H1 (cell line): ENCODE results near the gene TBX4. TPM values are rescaled to one million over a fixed set of nuclear protein-coding genes. Genes with fewer than 3 reads are reported as not detected.

Source experiments
- CTCF ChIA-PET: fragments of 300-600 bp; sonication (Branson Sonifier 250); formaldehyde crosslinking; loops from one replicate; lab custom pipeline; 2021; ENCODE audit not compliant: partially characterized antibody; lab: Charles Lee
- POLR2A ChIA-PET: fragments of 300-600 bp; sonication (Branson Sonifier 250); formaldehyde crosslinking; loops from one replicate; lab custom pipeline; 2021; ENCODE audit warnings: inconsistent platforms; ENCODE audit not compliant: partially characterized antibody; lab: Charles Lee
- DNase-seq, 2 experiments: peaks; one replicate each; pipeline versions ENCODE4 v3.0.0 to v3.0.0-alpha.2; 2010 to 2022; ENCODE audit warnings: low spot score in 2 of 2, low read depth in 1 of 2, mixed read lengths in 1 of 2
- FAIRE-seq: peaks from 2 replicates; lab custom pipeline; 2011; peaks lifted over from hg19 to GRCh38; lab: Jason Lieb, UNC
- H2AFZ ChIP-seq: 2 replicates; pipeline ENCODE4 v1.8.1; 2012; ENCODE audit warnings: low read length, inconsistent platforms
- H2AK5ac ChIP-seq: 2 replicates; pipeline ENCODE4 v1.6.1; 2013; ENCODE audit warnings: low read depth, low read length
- H2BK120ac ChIP-seq: replicated peaks from 2 replicates; pipeline ENCODE3; 2013; ENCODE audit warnings: low read depth, low read length, inconsistent platforms
- H2BK12ac ChIP-seq: 2 replicates; pipeline ENCODE4 v1.6.1; 2013; ENCODE audit warnings: low read depth, low read length
- H2BK15ac ChIP-seq: 2 replicates; pipeline ENCODE4 v1.6.1; 2013; ENCODE audit warnings: low read length
- H2BK20ac ChIP-seq: 2 replicates; pipeline ENCODE4 v1.6.1; 2013; ENCODE audit warnings: low read length
- H2BK5ac ChIP-seq: 2 replicates; pipeline ENCODE4 v1.6.1; 2013; ENCODE audit warnings: low read depth, low read length
- H3K14ac ChIP-seq: 2 replicates; pipeline ENCODE4 v1.6.1; 2013; ENCODE audit warnings: inconsistent platforms; ENCODE audit not compliant: insufficient read length
- H3K18ac ChIP-seq: 2 replicates; pipeline ENCODE4 v1.6.1; 2013; ENCODE audit warnings: low read length; ENCODE audit errors: extremely low read depth
- H3K23ac ChIP-seq: 2 replicates; pipeline ENCODE4 v1.6.1; 2013; ENCODE audit warnings: inconsistent platforms; ENCODE audit not compliant: insufficient read length
- H3K23me2 ChIP-seq: 2 replicates; pipeline ENCODE4 v1.6.1; 2013; ENCODE audit warnings: low read depth, low read length
- H3K27ac ChIP-seq: 2 replicates; pipeline ENCODE4 v1.6.1; 2011; ENCODE audit warnings: low read depth, low read length, inconsistent platforms
- H3K27me3 ChIP-seq, 4 experiments: replicated peaks in 1 of 4; 1 replicate in 1 of 4; 2 replicates in 3 of 4; pipeline versions ENCODE4 v1.6.1 to v1.8.1; 2011 to 2013; ENCODE audit warnings: low read length in 3 of 4, mild to moderate bottlenecking in 3 of 4, inconsistent platforms in 2 of 4, mixed read lengths in 2 of 4, moderate library complexity in 1 of 4; ENCODE audit not compliant: control insufficient read depth in 3 of 4, insufficient read depth in 3 of 4; ENCODE audit errors: extremely low read depth in 1 of 4
- H3K36me3 ChIP-seq, 4 experiments: 2 replicates each; pipeline versions ENCODE4 v1.6.1 to v1.8.1; 2011 to 2013; ENCODE audit warnings: mild to moderate bottlenecking in 4 of 4, low read length in 3 of 4, moderate library complexity in 2 of 4, control low read depth in 1 of 4, inconsistent platforms in 1 of 4; ENCODE audit not compliant: insufficient read depth in 4 of 4, control insufficient read depth in 2 of 4
- H3K4ac ChIP-seq: replicated peaks from 2 replicates; pipeline ENCODE3; 2013; ENCODE audit warnings: low read length, low read depth, mixed read lengths, inconsistent platforms; ENCODE audit not compliant: insufficient read length
- H3K4me1 ChIP-seq, 4 experiments: replicated peaks in 1 of 4; 1 replicate in 1 of 4; 2 replicates in 3 of 4; pipeline versions ENCODE4 v1.6.1 to v1.8.1; 2011 to 2013; ENCODE audit warnings: low read length in 3 of 4, inconsistent platforms in 2 of 4, mixed read lengths in 1 of 4; ENCODE audit not compliant: insufficient read depth in 4 of 4, control insufficient read depth in 3 of 4
- H3K4me2 ChIP-seq, 2 experiments: 2 replicates each; pipeline versions ENCODE4 v1.6.1 to v1.8.1; 2011 to 2013; ENCODE audit warnings: low read depth in 2 of 2, low read length in 2 of 2, control low read depth in 1 of 2, inconsistent platforms in 1 of 2, mild to moderate bottlenecking in 1 of 2; ENCODE audit not compliant: insufficient read depth in 1 of 2
- H3K4me3 ChIP-seq, 4 experiments: fragments of 200-600, 300-600 bp in 1 of 4; sonication (generic), shearing (Covaris generic), sonication (Bioruptor Twin) in 1 of 4; 2 replicates each; pipeline versions ENCODE4 v1.5.1 to v1.8.1; 2011 to 2016; ENCODE audit warnings: low read length in 4 of 4, low read depth in 3 of 4, control low read depth in 2 of 4, inconsistent platforms in 2 of 4, mild to moderate bottlenecking in 2 of 4, mixed read lengths in 1 of 4, moderate library complexity in 1 of 4; ENCODE audit not compliant: insufficient read depth in 2 of 4; ENCODE audit errors: extremely low read depth in 1 of 4
- H3K56ac ChIP-seq: replicated peaks from 2 replicates; pipeline ENCODE3; 2013; ENCODE audit warnings: low read depth, mild to moderate bottlenecking, mixed read lengths, low read length, inconsistent platforms; ENCODE audit not compliant: insufficient read length
- H3K79me1 ChIP-seq: 2 replicates; pipeline ENCODE4 v1.6.1; 2013; ENCODE audit warnings: low read depth, low read length, control low read depth
- H3K79me2 ChIP-seq, 2 experiments: 2 replicates each; pipeline versions ENCODE4 v1.6.1 to v1.8.1; 2012 to 2013; ENCODE audit warnings: low read length in 2 of 2, mild to moderate bottlenecking in 2 of 2, inconsistent platforms in 1 of 2; ENCODE audit not compliant: insufficient read depth in 2 of 2, control insufficient read depth in 1 of 2
- H3K9ac ChIP-seq, 4 experiments: replicated peaks in 1 of 4; 1 replicate in 1 of 4; 2 replicates in 3 of 4; pipeline versions ENCODE4 v1.6.1 to v1.8.1; 2011 to 2013; ENCODE audit warnings: low read depth in 3 of 4, low read length in 3 of 4, control low read depth in 2 of 4, mild to moderate bottlenecking in 2 of 4, moderate library complexity in 2 of 4, inconsistent platforms in 1 of 4; ENCODE audit errors: extremely low read depth in 1 of 4
- H3K9me3 ChIP-seq, 2 experiments: 2 replicates each; pipeline versions ENCODE4 v1.6.1 to v1.8.1; 2012 to 2013; ENCODE audit warnings: mild to moderate bottlenecking in 2 of 2, moderate library complexity in 2 of 2, control low read depth in 1 of 2, inconsistent platforms in 1 of 2, low read depth in 1 of 2, low read length in 1 of 2, mixed read lengths in 1 of 2; ENCODE audit not compliant: insufficient read depth in 2 of 2
- H4K20me1 ChIP-seq, 2 experiments: replicated peaks in 1 of 2; 2 replicates each; pipeline versions ENCODE3 to v1.8.1; 2011 to 2013; ENCODE audit warnings: inconsistent platforms in 2 of 2, low read length in 2 of 2, mild to moderate bottlenecking in 1 of 2; ENCODE audit not compliant: insufficient read depth in 2 of 2, control insufficient read depth in 1 of 2
- H4K5ac ChIP-seq: 2 replicates; pipeline ENCODE4 v1.6.1; 2013; ENCODE audit warnings: low read length, low read depth, mixed read lengths, inconsistent platforms; ENCODE audit not compliant: insufficient read length
- H4K8ac ChIP-seq: 2 replicates; pipeline ENCODE4 v1.8.0; 2013; ENCODE audit warnings: mild to moderate bottlenecking, moderate library complexity, low read length, inconsistent platforms; ENCODE audit not compliant: insufficient read depth; ENCODE audit errors: extremely low read depth
- H4K91ac ChIP-seq: replicated peaks from 2 replicates; pipeline ENCODE3; 2013; ENCODE audit warnings: low read length, mixed read lengths, inconsistent platforms; ENCODE audit not compliant: insufficient read length
- CBX5 ChIP-seq: fragments of 300-800, 300-1000 bp; sonication (generic); IDR thresholded peaks from 2 replicates; pipeline ENCODE4 v1.7.1; 2016; ENCODE audit warnings: antibody characterized with exemption, low read length, low read depth
- CTCF ChIP-seq, 3 experiments: IDR thresholded peaks; 1 replicate in 2 of 3; 2 replicates in 1 of 3; pipeline versions ENCODE4 v1.5.1 to v1.6.1; 2011; ENCODE audit warnings: low read length in 3 of 3, mild to moderate bottlenecking in 3 of 3, inconsistent platforms in 2 of 3, low read depth in 1 of 3, moderate library complexity in 1 of 3; ENCODE audit not compliant: insufficient read depth in 1 of 3; ENCODE audit errors: control extremely low read depth in 1 of 3
- GABPA ChIP-seq: IDR thresholded peaks from 2 replicates; pipeline ENCODE4 v1.6.1; 2011; ENCODE audit warnings: mild to moderate bottlenecking, low read length, moderate library complexity, borderline replicate concordance; ENCODE audit not compliant: insufficient read depth
- JUND ChIP-seq: IDR thresholded peaks from 2 replicates; pipeline ENCODE4 v1.6.1; 2011; ENCODE audit warnings: mild to moderate bottlenecking, improper control_type of control experiment, low read length
- MAFK ChIP-seq: IDR thresholded peaks from 2 replicates; pipeline ENCODE4 v1.6.1; 2012; ENCODE audit warnings: low read depth, mild to moderate bottlenecking, improper control_type of control experiment, low read length
- POLR2A ChIP-seq, 2 experiments: IDR thresholded peaks; 1 replicate in 1 of 2; 2 replicates in 1 of 2; pipeline ENCODE4 v1.6.1; 2011; ENCODE audit warnings: low read depth in 2 of 2, low read length in 2 of 2, mild to moderate bottlenecking in 2 of 2; ENCODE audit errors: control extremely low read depth in 1 of 2
- RAD21 ChIP-seq, 2 experiments: IDR thresholded peaks in 1 of 2; conservative IDR thresholded peaks in 1 of 2; 2 replicates each; pipeline ENCODE4 v1.6.1; 2011; ENCODE audit warnings: low read depth in 2 of 2, low read length in 2 of 2, improper control_type of control experiment in 1 of 2, inconsistent platforms in 1 of 2, mild to moderate bottlenecking in 1 of 2, moderate library complexity in 1 of 2
- TAF7 ChIP-seq: optimal IDR thresholded peaks from 2 replicates; pipeline ENCODE3; 2011; ENCODE audit warnings: low read depth, mild to moderate bottlenecking, inconsistent platforms, low read length, moderate library complexity, borderline replicate concordance
- YY1 ChIP-seq: IDR thresholded peaks from 2 replicates; pipeline ENCODE4 v1.6.1; 2011; ENCODE audit warnings: low read depth, mild to moderate bottlenecking, low read length
- WGBS, 2 experiments: shearing (Covaris generic) in 1 of 2; methylation state at CpG; one replicate each; pipeline versions ENCODE4 v1.1.6 to v1.1.7; 2013 to 2015; ENCODE audit warnings: low lambda C conversion rate in 2 of 2, mixed read lengths in 2 of 2, inconsistent platforms in 1 of 2, low coverage in 1 of 2, missing lambda C conversion rate in 1 of 2; ENCODE audit not compliant: insufficient replicate concordance in 2 of 2, insufficient coverage in 1 of 2, insufficient read length in 1 of 2; ENCODE audit errors: extremely low coverage in 1 of 2, missing lambda C conversion rate in 1 of 2; 5-methylcytosine and 5-hydroxymethylcytosine counted together
- polyA plus RNA-seq, 7 experiments: library from polyadenylated mRNA; depleted of rRNA in 3 of 7; stranded (reverse) in 5 of 7; unstranded in 2 of 7; fragments of >200 nt in 5 of 7; fragments of 200-250 nt in 2 of 7; gene quantifications; 1 replicate in 5 of 7; 2 replicates in 1 of 7; 4 replicates in 1 of 7; pipeline versions ENCODE4 v1.2.1 to v1.2.3, GENCODE V29; 2011 to 2013; ENCODE audit warnings: missing spikeins in 2 of 7, mixed read lengths in 2 of 7
- total RNA-seq: library from RNA; stranded (reverse); fragmentation: NEBNext Ultra II Directional; extraction: Animal tissue kit (Norgen Biotek cat#: 25700); gene quantifications from 2 replicates; pipeline ENCODE4 v1.2.1, GENCODE V29; 2021

Gene TBX4
- total and polyA plus RNA-seq, 2 of the 8 experiments (the other 6 are each of a cell fraction or from before 2014, with no cell fraction given) = 0.02 TPM; not detected in 1

GRCh38 chr17:61496174-61496956 lies 44.1 kb downstream of the TBX4 start:
- H3K36me3 ChIP-seq = no peaks in the 10 kb centered on the region
- peak overlapping the region; percentile 24 for H2AFZ ChIP-seq
- H3K4me3 ChIP-seq = no peak overlapping the region
- peak overlapping the region; percentile 71; the same call in 1 of the 2 replicates for H3K18ac ChIP-seq
- H3K9me3 ChIP-seq = no peaks in the 10 kb centered on the region
- no peaks in the 10 kb centered on the region for H3K79me1 ChIP-seq
- H2BK120ac ChIP-seq = no peak overlapping the region
- 80% methylated on average over 12 of the region's 12 CpGs; no CpG with 5 or more reads in 1 of the 2 experiments for WGBS, 2 experiments
- ChIA-PET CTCF (interaction anchor here (0.9 to 5.7 kb wide), 6 partner anchors 10 to 87 kb away, joined by 3 to 34 read pairs (median 8); no protein-coding TSS in a partner anchor), POLR2A (interaction anchor here (0.6 to 0.7 kb wide), 2 partner anchors 62 to 580 kb away, joined by 3 to 4 read pairs; no protein-coding TSS in a partner anchor)
- H2BK5ac ChIP-seq = no peak overlapping the region
- no peak overlapping the region for H3K56ac ChIP-seq
- H4K91ac ChIP-seq = no peak overlapping the region
- no peak overlapping the region for H2AK5ac ChIP-seq
- H3K14ac ChIP-seq = no peak overlapping the region
- peaks cover 0 to 3% (median 2%) of the 10 kb centered on the region in 4 experiments; a peak in 3 of 7 replicates for H3K4me1 ChIP-seq
- H3K23ac ChIP-seq = no peak overlapping the region
- DNase-seq (no peak), FAIRE-seq (no peak)
- H4K8ac ChIP-seq = 0 out of 2 replicates have a peak overlapping the region, but pooled peaks have one; percentile 19
- no peak overlapping the region for H3K9ac ChIP-seq
- H4K5ac ChIP-seq = no peak overlapping the region
- H2BK12ac ChIP-seq = 0 out of 2 replicates have a peak overlapping the region, but pooled peaks have one; percentile 27
- H3K27ac ChIP-seq = no peak overlapping the region
- H3K27me3 ChIP-seq = no peaks in the 10 kb centered on the region
- no peaks in the 10 kb centered on the region for H3K79me2 ChIP-seq
- no peaks in the 10 kb centered on the region for H4K20me1 ChIP-seq
- no peaks in the 10 kb centered on the region for H3K23me2 ChIP-seq
- H3K4ac ChIP-seq = no peak overlapping the region
- H2BK15ac ChIP-seq = 0 out of 2 replicates have a peak overlapping the region, but pooled peaks have one; percentile 61
- H3K4me2 ChIP-seq = no peak overlapping the region
- H2BK20ac ChIP-seq = no peak overlapping the region
- TF ChIP-seq RAD21 (IDR thresholded peaks at IDR 0.05 in 1 of 2, conservative IDR thresholded peaks at IDR 0.05 in 1 of 2; ENCODE audit: low read depth in 2 of 2, low read length in 2 of 2) (no peak), POLR2A (IDR thresholded peaks at IDR 0.05; ENCODE audit: control extremely low read depth in 1 of 2, low read depth in 2 of 2, low read length in 2 of 2) (no peak), CBX5 (no peak), MAFK (no peak), YY1 (no peak), TAF7 (no peak), GABPA (no peak), JUND (no peak), CTCF (IDR thresholded peaks at IDR 0.05; ENCODE audit: control extremely low read depth in 1 of 3, insufficient read depth in 1 of 3, low read depth in 1 of 3, low read length in 3 of 3) (no peak)
